Common myeloid progenitor, CD34-positive (primary cell): ENCODE measurements around the gene LRRC45.

ENCODE experiments used
- CTCF ChIA-PET: fragments of 350-600 bp; sonication (Branson Sonifier 250); formaldehyde crosslinking; loops from one replicate; lab custom pipeline; 2021; ENCODE audit warnings: antibody characterized with exemption; lab: Charles Lee
- POLR2A ChIA-PET: fragments of 350-600 bp; sonication (Branson Sonifier 250); formaldehyde crosslinking; loops from one replicate; lab custom pipeline; 2021; ENCODE audit warnings: antibody characterized with exemption; lab: Charles Lee
- DNase-seq, 3 donors: peaks; one replicate each; pipeline versions ENCODE4 v3.0.0 to v3.0.0-alpha.2; 2013
- H3K27ac ChIP-seq, 2 experiments: 1 replicate in 1 of 2; 2 replicates in 1 of 2; pipeline ENCODE4 v1.7.0; 2013; ENCODE audit warnings: inconsistent platforms in 2 of 2, low read length in 2 of 2, mild to moderate bottlenecking in 2 of 2, low read depth in 1 of 2, moderate library complexity in 1 of 2; ENCODE audit not compliant: severe bottlenecking in 2 of 2, insufficient read depth in 1 of 2, poor library complexity in 1 of 2
- H3K27me3 ChIP-seq, 5 experiments: replicated peaks in 2 of 5; 1 replicate in 3 of 5; 2 replicates in 2 of 5; pipeline versions ENCODE4 v1.6.1 to v1.7.0; 2013; ENCODE audit warnings: low read length in 4 of 5, mild to moderate bottlenecking in 2 of 5, moderate library complexity in 2 of 5, inconsistent platforms in 1 of 5; ENCODE audit not compliant: insufficient read depth in 5 of 5, control insufficient read depth in 4 of 5
- H3K36me3 ChIP-seq, 4 experiments: 1 replicate in 2 of 4; 2 replicates in 2 of 4; pipeline versions ENCODE4 v1.6.1 to v1.7.0; 2013; ENCODE audit warnings: low read length in 3 of 4, control low read depth in 1 of 4, mild to moderate bottlenecking in 1 of 4; ENCODE audit not compliant: control insufficient read depth in 4 of 4, insufficient read depth in 4 of 4
- H3K4me1 ChIP-seq, 4 experiments: 1 replicate in 3 of 4; 2 replicates in 1 of 4; pipeline versions ENCODE4 v1.6.1 to v1.7.1; 2013; ENCODE audit warnings: low read length in 3 of 4, mild to moderate bottlenecking in 3 of 4, control low read depth in 1 of 4, inconsistent platforms in 1 of 4, moderate library complexity in 1 of 4; ENCODE audit not compliant: control insufficient read depth in 4 of 4, insufficient read depth in 4 of 4; ENCODE audit errors: control extremely low read depth in 1 of 4
- H3K4me3 ChIP-seq, 7 experiments: 1 replicate in 4 of 7; 2 replicates in 3 of 7; pipeline versions ENCODE4 v1.5.1 to v1.7.0; 2013; ENCODE audit warnings: mild to moderate bottlenecking in 7 of 7, low read length in 6 of 7, moderate library complexity in 6 of 7, inconsistent platforms in 2 of 7, low read depth in 2 of 7, control low read depth in 1 of 7; ENCODE audit not compliant: insufficient read depth in 4 of 7, control insufficient read depth in 1 of 7; ENCODE audit errors: extremely low read depth in 1 of 7
- H3K9me3 ChIP-seq, 5 experiments: 1 replicate in 4 of 5; 2 replicates in 1 of 5; pipeline versions ENCODE4 v1.6.1 to v1.7.1; 2013; ENCODE audit warnings: low read length in 4 of 5, mild to moderate bottlenecking in 2 of 5, inconsistent platforms in 1 of 5, low read depth in 1 of 5, moderate library complexity in 1 of 5; ENCODE audit not compliant: control insufficient read depth in 4 of 5, insufficient read depth in 2 of 5; ENCODE audit errors: control extremely low read depth in 1 of 5
- WGBS: methylation state at CpG from one replicate; pipeline ENCODE4 v1.1.5; 2013; ENCODE audit not compliant: insufficient coverage; 5-methylcytosine and 5-hydroxymethylcytosine counted together

LRRC45 gene

DNA sequence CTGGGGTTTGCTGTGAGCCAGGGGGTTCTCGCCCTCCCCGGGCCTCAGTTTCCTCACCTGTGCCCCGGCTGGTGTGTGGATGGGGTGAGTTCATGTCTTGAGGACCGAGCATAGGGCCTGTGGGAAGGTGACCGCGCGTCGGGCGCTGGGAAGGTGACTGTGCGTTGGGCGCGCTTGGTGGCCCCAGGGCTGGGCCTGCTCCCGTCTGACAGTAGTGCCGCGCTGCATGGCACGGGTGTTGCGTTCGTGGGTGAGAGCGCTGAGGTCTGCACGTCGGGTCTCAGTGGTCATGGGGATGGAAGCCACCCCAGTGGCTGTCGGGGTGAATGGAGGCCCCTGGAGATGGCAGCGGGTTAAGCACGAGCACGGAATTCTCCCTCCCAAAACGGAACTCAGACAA is 36.5 kb upstream of the LRRC45 start:
- no peak for DNase-seq
- Histone ChIP-seq H3K27ac (no peak overlapping the region), H3K36me3 (peaks cover 2 to 41% (median 21%) of the 10 kb centered on the region in 4 experiments), H3K4me3 (no peak overlapping the region), H3K9me3 (peaks cover 0 to 4% (median 0%) of the 10 kb centered on the region in 5 experiments), H3K4me1 (peaks cover 0 to 10% (median 6%) of the 10 kb centered on the region in 4 experiments), H3K27me3 (no peaks in the 10 kb centered on the region)
- POLR2A ChIA-PET: no interaction called here
- CTCF ChIA-PET: no interaction called here
- 97% methylated on average over 23 of the region's 26 CpGs for WGBS

DNA sequence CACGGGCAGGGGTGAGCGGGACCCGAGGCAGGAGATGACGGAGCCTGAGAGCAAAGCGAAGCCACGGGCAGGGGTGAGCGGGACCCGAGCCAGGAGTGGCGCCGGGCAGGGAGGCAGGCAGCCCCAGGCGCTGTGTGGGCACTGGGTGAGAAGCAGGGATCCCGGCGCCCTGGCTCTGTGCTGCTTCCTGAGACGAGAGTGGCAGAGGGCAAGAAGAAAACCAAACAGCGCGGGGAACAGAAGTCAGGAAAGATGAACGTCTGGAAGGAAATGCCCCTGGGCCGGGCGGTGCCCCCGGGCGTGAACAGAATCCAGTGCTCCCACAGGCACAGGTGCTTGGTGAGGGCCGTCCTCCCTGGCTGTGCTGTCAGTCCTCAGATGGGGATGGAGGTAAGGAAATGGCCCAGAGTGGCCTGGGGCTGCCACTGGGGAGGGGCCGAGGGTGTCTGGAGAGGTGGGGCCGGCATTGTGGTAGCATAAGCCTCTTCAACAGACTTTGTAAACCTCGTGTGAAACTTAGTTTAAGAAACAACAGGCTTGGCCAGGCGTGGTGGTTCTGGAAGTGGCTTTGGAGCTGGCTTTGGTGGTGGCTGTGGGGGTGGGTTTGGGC is 35.8 kb upstream of the LRRC45 start:
- Histone ChIP-seq H3K4me3 (no peak overlapping the region), H3K36me3 (peaks cover 2 to 39% (median 21%) of the 10 kb centered on the region in 4 experiments), H3K4me1 (peaks cover 0 to 11% (median 6%) of the 10 kb centered on the region in 4 experiments), H3K27me3 (no peaks in the 10 kb centered on the region), H3K27ac (no peak overlapping the region), H3K9me3 (peaks cover 0 to 4% (median 0%) of the 10 kb centered on the region in 5 experiments)
- CTCF ChIA-PET: no interaction called here
- POLR2A ChIA-PET: interaction anchor here (0.7 kb wide), 1 partner anchor 265 kb away, joined by 3 read pairs; no protein-coding TSS in a partner anchor
- 89% methylated on average over 25 of the region's 26 CpGs for WGBS
- no peak for DNase-seq

DNA sequence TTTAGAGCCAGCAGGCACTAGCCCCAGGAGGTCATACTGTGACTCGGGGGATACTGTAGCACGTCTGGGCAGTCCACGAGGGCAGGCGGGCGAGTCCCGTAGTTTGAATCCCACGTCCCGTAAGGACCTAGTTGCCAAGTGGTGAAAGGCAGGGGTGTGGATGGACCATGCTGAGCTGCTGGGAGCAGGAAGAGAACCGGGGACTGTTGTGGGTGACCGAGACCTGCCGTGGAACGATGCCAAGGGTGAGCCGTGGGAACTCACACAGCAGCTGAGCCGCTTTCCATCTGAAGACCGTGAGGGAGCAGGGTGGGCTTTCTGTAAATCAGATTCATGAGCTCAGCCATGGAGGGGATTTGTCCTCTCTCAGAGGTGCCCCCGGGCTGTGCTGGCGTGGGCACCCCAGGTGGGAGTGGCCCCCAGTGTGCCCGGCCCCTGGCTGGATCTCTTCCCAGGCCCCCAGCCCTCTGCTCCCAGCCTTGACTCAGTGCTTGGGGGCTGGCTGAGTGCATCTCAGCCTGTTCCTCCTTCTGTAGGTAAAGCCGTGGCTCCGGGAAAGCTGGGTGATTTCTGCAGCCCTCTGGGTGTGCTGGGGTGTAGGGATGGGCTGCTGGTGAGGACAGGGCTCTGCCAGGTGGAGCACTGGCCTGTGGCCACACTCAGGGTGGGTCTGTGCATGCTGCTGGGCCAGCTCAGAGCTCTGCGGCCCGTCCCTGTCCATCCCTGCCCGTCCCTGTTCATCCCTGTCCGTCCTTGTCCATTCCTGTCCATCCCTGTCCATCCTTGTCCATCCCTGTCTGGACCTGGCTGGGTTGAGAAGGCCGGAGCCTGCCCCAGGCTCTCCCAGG is 32.0 kb upstream of the LRRC45 start:
- peaks cover 0 to 4% (median 0%) of the 10 kb centered on the region in 5 experiments for H3K9me3 ChIP-seq
- no peak for DNase-seq
- WGBS: 97% methylated on average over 23 of the region's 25 CpGs
- ChIA-PET CTCF (interaction anchor here (0.9 to 2.5 kb wide), 5 partner anchors 12 to 36 kb away, joined by 3 to 8 read pairs (median 3); partner anchors contain the start of gene NOTUM), POLR2A (interaction anchor here (1.4 kb wide), 1 partner anchor 8 kb away, joined by 3 read pairs; no protein-coding TSS in a partner anchor)
- peaks cover 0 to 2% (median 0%) of the 10 kb centered on the region in 4 experiments for H3K4me1 ChIP-seq
- H3K4me3 ChIP-seq: no peak overlapping the region
- no peaks in the 10 kb centered on the region for H3K27me3 ChIP-seq
- no peak overlapping the region for H3K27ac ChIP-seq
- peaks cover 0 to 24% (median 6%) of the 10 kb centered on the region in 4 experiments for H3K36me3 ChIP-seq

DNA sequence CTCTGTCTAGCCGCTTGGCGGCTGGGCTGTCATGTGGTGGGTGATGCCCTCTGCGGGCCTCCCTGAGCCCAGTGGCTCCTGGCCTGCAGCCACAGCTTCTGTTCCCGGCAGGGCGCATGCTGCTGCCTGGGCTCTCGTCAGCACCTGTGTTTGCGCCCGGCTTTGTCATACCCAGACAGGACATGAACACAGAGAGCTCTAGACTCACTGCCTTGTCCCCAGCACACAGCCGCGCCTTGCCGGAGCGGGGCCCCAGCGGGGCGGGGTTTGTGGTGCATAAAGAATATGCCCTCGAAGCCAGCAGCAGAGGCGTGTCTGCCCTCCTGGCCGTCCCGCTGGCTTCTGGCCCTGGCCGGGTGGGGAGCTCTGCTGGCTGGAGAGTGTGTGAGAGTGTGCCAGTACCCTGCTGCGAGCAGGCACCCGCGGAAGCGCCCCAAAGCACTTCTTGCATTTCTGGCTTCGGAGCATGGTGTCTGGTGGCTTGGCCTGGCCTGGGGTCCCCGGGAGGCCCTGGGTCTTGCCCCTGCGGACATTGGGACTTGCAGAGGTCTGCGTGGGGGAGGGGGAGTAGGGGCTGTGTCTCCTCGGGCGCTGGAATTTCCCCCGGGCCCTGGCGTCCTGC is 31.3 kb upstream of the LRRC45 start:
- ChIA-PET POLR2A (interaction anchor here (1.4 kb wide), 1 partner anchor 9 kb away, joined by 3 read pairs; no protein-coding TSS in a partner anchor), CTCF (interaction anchor here (0.9 to 1.9 kb wide), 2 partner anchors 28 to 32 kb away, joined by 3 to 8 read pairs; partner anchors contain the start of gene NOTUM)
- no peak for DNase-seq
- Histone ChIP-seq H3K4me1 (peaks cover 0 to 2% (median 0%) of the 10 kb centered on the region in 4 experiments), H3K27ac (no peak overlapping the region), H3K36me3 (peaks cover 0 to 24% (median 6%) of the 10 kb centered on the region in 4 experiments), H3K27me3 (no peaks in the 10 kb centered on the region), H3K9me3 (peaks cover 0 to 4% (median 0%) of the 10 kb centered on the region in 5 experiments), H3K4me3 (no peak overlapping the region)
- 97% methylated on average over 21 of the region's 31 CpGs for WGBS

DNA sequence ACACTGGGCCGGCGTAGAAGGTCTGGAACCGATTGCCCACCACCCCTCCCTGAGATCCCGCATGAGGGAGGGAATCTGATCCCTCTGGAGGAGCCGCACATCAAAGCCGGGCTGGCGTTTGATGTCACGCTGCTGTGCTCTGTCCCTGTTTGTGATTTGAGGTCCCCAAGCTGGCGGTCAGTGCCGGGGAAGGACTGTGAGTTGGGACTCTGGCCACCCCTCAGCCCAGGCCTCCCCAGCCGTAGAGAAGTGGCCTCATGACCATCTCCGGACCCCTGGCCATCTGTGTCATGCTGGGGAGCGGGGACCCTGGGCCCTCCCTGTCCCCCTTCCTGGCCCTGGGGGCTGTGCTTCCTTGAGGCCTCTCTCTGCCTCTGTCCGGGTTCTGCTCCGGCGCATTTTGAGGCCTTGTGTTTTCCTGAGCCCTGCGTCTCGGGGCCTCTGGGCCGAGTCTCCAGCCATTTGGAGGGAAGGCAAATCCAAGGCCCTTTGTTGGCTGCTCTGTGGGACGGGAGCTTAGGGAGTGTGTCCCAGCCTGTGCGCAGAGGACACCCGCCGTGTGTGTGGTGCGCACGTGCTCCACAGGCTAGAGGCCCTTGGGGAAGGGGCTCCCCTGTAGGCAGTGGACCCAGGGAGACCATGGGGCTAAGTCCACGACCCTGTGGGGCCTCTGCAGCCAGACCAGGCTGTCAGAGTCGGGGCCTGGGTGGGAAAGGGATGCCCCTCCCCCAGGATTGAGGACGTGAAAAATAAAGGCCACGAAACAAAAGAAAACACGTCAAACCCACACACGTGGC is 30.6 kb upstream of the LRRC45 start:
- 98% methylated on average over 28 of the region's 31 CpGs for WGBS
- no peak overlapping the region for H3K4me3 ChIP-seq
- no peak overlapping the region for H3K27ac ChIP-seq
- no peaks in the 10 kb centered on the region for H3K27me3 ChIP-seq
- ChIA-PET CTCF (interaction anchor here (1.9 kb wide), 1 partner anchor 32 kb away, joined by 8 read pairs; the partner anchor contains the start of gene NOTUM), POLR2A (interaction anchor here (1.4 kb wide), 1 partner anchor 9 kb away, joined by 3 read pairs; no protein-coding TSS in a partner anchor)
- H3K9me3 ChIP-seq: peaks cover 0 to 4% (median 0%) of the 10 kb centered on the region in 5 experiments
- H3K36me3 ChIP-seq: peaks cover 0 to 28% (median 6%) of the 10 kb centered on the region in 4 experiments
- peaks cover 0 to 2% (median 0%) of the 10 kb centered on the region in 4 experiments for H3K4me1 ChIP-seq
- no peak for DNase-seq
